Measurements from ENCODE around the gene SMARCA4.

DNA sequence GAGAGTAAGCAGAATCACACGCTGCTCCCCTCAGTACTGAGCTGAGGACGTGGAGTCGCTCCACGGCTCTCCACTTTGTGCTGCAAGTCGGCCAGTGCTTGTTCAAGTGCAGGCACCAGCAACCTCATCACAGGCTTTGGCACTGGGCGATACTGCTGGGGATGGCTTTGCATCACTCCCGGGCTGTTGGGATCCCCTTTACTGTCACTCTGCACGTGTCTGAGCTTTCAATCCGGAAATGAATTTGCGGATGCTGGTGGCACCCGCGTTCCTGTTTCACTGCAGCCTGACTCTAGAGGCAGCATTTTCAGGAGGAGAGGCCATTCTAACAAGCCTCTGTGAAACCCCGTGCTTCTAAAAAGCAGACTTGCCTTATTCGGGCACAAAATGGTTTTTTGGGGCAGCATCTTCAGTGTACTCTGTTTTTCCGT, 19.1 kb downstream of the SMARCA4 start:
- TF ChIP-seq POLR2A (IDR thresholded peaks at IDR 0.05; ENCODE audit: low read length) (no peak), GATA1 (IDR thresholded peaks at IDR 0.05; ENCODE audit: low read depth, low read length) (no peak)
